ENCODE data around the gene BTBD9.

The BTBD9 gene

DNA sequence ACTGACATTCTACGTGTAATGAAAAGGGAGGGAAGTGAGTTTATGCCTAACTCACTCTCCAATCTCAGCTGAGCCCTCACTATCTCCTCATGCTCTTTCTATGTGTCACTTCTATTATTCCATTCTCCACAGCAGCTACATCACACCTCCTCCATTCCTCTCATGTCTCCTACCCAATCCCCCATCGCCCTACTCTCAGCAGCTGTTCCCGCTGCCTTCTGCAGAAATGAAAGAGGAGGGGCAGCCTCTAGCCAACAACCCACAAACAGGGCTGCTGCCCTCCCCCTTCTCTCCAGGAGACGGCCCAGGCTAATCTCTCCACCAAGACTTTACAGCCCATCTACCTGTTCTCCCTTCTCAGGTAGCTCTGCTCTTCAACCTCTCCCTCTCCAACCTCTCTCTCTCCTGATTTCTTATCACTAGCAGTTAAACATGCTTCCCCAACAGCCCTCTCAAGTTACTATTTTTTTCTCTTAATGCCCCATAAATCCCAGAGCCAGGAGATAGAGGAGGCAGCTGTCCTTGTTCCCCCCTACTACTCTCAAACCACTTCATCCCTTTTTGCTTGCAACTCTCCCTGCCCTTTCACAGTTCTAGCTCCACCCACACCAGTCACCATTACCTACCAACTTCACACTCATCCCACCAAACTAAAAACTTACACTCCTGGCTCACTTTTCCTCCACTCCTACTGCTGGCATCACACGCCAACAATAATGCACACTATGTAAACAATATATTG lies 136.5 kb downstream of the BTBD9 start:
- no peak for DNase-seq

DNA sequence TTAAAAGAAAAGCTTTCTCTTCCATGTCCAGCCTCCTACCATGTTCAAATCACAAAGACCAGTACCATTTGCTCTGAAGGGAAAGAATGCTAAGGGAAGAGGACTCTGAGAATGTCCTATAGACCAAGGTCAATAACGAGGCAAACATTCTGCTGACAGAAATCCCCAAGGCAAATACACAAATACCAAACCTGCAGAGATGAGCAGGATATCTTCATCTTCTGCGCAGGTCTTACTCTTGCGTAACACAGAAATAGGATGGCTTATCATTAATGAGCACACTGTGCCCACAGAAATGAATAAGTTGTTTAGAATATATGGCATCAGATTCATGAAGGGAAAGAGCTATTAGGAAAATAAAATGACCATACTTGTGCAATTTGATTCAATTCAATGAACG lies 137.3 kb downstream of the BTBD9 start:
- no peak for DNase-seq

DNA sequence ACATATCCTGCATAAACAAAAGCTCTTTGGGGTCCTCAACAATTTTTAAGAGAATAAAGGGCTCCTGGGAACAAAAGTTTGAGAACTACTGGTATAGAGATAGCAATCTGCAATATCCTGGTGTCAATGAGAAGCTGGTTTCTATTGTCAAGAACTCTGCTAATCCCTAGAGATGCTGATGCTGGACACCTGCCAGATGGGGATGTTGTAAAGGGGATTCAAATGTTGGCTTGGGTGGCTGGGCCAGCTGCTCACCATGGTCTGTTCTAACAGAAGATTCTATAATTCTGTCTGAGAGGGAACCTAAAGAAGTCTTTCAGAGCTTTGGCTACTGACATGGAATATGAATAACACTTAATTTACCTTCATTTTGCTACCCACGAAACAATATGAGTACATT lies 137.8 kb downstream of the BTBD9 start:
- DNase-seq, result no peak

DNA sequence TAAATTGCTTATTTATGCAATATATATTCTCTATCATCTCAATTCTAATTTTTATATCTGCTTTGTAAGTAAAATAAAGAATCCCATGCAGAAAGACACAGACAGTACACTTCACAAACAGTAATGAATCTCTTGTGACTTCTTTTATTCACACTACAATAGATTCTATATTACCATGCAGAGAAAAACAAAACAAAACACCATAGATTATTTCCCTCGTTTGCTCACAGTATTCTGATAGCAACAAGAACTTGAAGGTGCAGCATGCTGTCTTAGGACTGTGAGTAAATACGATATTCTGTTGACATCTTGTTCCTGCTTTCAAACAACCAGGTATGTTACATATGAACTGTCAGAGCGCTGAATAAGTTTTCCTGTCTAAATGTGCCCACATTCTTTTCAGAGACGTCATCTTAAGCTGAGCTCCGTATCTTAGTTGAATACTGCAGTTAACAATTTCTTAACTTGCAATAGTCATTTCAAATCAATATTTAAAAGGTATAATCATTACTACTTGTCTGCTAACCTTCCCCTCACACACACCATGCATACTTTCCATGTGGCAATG lies 140.1 kb downstream of the BTBD9 start:
- DNase-seq, result no peak

DNA sequence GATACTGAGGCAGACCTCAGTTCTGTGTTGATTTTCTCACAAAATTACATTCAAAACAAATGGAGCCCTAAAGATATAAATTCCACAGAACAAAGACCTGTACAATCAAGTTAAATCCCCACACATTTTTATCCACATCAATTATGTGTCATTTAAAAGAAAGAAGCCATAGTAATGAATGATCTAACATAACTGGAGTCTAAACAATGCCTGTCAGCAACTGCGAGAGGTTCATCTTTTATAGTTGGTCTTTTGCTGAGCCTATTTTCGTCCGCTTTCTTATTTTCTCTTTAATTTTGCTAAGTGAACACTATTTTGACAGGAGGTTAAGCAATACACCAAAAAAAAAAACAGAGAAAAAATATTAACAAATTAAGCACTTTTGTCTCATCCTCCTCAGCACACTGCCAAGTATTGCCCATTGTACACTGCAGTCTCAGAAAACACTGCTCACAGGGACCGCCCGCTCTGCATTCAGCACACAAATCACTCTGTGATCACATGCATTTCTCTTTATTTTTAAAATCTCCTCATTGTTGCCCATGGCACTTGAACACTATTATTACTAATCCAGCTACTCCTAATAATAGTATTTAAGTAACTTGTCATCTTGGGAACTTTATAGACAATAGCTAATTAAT lies 140.8 kb downstream of the BTBD9 start:
- no peak for DNase-seq

DNA sequence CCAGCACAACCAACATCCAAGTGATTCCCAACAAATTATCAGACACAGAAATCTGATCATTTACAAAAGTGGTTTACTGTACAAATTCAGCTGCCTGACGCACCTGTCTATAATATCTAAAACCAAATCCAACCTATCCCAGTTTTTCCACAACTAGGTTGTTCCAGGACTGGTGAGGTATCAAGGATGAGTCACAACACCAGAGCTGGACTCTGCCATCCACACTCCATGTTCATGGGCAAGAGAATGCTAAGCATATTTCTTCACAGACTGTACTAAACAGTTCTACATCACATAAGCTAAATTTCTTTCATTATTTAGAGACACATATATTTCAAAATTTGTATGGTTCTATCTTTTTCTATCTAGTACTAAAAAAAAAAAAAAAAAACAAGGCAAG lies 141.6 kb downstream of the BTBD9 start:
- no peak for DNase-seq

DNA sequence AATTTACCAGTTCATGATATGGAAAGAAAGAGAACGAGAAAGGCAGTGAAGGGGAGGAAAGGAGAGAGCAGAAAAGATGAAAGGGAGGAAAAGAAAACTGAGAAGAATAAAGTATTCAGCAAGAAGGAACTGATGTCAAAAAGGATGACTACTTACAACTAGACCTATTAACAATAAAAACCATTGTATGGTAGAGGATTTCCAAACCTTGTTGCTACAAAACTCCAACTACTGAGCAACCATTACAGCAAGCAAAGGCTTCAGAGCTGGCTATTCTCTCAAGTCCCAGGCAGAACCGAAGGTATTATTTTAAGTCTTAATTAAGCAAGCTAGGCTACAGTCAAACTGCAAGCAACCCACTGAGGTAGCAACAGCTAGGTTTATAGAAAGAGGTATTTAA lies 142.2 kb downstream of the BTBD9 start:
- no peak for DNase-seq

DNA sequence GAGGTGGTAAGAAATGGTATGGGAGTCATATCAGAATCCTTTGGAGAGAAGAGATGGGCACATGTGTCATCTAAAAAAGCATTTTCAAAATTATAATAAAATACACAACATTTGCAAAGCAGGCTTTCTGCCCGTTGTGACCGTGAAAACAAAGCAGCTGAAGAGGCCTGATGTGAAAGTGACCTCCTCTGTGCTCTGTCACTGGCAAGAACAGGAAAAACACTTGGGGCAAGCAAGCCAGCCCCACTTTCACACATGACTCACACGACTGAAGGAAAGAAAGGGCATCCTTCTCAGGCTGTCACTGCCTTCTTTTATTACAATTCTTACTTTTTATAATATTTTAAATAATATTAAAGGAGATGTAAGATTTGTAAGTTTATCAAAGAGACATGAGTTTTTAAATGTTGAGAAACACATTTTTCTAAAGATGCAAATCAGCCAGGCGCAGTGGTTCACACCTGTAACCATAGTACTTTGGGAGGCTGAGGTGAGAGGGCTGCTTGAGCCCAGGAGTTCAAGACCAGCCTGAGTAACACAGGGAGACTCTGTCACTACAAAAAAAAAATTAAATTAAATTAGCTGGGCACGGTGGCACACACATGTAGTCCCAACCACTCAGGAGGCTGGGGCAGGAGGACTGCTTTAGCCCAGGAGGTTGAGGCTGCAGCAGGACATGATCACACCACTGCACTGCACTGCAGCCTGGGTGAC lies 143.7 kb downstream of the BTBD9 start:
- DNase-seq, result no peak

DNA sequence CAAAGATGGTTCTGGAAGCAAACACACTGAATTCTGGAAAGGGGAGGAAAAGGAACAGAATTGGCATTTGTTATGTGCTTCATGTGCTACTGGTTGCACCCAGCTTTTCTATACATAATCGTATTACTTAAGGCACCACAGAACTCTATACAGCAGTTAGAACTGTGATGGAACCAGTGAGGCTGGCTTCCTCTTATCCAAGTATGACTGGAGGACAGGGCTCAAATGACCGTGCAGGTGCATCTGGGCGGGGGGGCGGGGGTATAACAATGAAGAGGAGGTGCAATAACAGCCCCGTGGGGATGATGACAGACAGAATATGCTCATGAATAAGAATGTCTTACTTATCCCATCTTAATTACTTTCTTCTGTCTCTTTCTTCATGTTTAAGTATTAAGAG lies 144.2 kb downstream of the BTBD9 start:
- no peak for DNase-seq

DNA sequence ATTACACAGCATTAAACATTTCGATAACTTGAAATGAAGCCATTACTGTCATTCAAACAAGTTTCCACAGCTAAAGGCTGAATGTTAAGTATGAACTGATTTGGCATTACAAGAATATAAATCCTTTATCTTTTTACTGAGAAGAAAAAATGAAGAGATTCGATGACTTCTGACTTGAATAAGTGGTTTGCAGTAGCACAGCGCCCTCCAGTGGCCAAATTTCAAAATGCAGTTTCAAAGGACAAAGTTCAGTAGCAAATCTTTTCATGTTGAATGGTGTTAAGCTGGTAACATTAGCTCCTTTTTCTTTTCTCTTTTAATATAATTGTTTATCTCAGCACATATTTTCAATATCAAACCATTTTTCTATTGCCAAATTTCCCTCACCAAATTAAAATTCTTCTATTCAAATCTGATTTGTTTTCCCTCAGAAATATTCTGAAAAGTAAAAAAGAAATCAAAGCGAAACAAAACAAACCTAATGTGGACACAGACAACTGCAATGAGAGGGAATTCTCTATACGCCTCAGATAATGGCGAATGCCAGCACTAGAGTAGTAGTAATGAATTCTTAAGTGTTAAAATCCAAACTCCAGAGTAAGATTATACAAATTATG lies 145.7 kb downstream of the BTBD9 start:
- peak; percentile 57 to 73 for DNase-seq

DNA sequence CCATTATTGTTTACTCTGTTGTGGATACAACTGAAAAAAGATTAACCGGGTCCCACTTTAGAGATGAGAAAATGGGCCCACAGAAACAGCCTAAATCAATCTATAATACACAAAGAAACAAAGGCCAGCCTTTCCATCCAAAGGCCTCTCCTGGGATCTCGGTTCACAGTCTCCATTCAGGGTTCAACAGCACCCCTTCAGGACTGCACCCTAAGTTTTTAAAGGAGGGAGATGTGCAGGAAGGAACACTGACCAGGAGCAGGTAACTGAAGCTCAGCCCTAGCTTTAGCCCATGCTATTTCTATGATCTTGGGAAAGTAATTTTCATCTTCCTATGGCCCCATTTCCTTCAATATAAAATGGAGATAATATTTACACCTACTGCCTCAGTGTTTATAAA lies 147.7 kb downstream of the BTBD9 start:
- DNase-seq, result no peak

DNA sequence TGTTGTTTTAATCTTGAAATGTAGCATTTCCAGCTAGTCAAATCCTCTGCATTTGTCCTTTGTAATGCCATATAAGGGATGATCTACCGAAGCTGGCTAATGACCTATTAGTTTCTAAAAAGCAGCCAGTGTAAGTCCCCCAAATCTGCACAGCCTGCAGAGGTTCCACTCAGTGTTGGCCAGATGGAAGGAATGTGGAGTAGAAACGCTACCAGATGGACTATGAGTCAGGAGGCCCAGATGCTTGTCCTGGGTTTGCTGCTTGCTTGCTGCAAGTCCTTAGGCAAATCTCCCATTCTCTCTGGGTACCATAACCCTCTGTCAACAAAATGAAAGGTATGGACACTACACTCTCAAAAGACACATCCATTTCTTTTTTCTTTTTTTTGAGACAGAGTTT lies 149.8 kb downstream of the BTBD9 start:
- no peak for DNase-seq

DNA sequence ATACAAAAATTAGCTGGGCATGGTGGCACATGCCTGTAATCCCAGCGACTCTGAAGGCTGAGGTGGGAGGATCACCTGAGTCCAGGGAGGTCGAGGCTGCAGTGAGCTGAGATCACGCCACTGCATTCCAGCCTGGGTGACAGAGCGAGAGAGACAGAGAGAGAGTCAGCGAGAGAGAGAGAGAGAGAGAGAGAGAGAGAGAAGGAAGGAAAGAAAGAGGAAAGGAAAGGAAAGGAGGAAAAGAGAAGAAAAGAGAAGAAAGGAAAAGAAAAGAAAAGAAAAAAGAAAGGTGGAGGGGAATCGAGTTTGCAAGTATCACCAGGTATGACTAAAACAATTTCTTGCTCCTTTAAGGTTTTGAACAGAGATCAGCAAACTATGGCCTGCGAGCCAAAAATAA lies 152.3 kb downstream of the BTBD9 start:
- no peak for DNase-seq

DNA sequence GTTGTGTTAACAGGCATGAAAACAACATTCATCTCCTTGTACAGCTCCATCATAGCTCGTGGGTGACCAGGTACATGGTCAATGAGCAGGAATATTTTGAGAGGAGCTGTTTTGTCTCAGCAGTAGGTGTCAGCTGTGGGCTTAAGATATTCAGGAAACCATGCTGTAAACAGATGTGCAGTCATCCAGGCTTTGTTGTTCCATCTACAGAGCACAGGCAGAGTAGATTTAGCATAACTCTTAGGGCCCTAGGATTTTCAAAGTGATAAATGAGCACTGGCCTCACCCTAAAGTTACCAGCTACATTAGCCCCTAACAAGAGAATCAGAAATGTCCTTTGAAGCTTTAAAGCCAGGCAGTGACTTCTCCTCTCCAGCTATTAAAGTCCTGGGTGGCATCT lies 154.2 kb downstream of the BTBD9 start:
- no peak for DNase-seq

DNA sequence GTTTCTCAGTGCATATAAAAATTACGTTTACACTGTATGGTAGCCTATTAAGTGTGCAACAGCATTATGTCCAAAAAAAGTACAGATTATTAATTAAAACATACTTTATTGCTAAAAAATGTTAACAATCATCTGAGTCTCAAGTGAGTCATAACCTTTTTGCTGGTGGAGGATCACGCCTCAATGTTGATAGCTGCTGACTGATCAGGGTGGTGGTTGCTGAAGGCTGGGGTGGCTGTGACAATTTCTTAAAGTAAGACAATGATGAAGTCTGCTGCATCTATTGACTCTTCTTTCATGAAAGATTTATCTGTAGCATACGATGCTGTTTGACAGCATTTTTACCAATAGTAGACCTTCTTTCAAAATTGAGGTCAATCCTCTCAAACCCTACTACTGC lies 155.1 kb downstream of the BTBD9 start:
- DNase-seq, result no peak

DNA sequence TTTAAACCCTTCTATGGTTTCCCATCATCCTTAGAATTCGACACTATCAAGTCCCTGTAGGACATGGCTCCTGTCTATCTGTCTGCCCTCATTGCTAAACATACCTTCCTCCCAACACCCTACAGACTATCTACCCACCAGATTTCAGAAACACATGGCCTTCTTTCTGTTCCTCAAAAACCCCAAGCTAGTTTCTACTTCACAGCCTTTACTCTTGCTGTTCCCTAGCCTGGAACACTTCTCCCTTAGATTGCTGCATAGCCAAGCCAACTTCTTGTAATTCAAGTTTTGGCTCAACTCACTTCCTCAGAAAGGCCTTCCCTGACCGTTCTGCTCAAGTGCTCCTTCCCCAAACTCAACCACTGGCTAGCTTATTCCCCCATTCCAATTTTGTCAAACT lies 156.2 kb downstream of the BTBD9 start:
- DNase-seq, result no peak

DNA sequence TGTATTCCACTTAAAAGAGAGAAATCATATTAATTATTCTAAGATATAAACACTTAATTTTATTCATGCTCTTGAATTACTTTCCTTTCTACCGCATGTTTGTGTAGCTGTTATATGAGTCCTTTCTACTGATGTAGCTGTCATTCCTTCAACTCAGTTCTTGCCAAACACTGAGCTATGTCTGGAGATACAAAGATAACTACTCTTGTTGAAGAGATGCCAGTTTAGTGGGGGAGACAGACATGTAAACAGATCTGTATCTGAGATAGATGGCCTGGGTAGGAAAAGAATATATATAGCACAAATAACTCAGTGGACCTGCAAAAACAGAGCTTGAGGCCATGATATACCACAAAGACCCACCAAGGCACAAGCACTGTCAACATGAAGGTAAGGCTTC lies 157.3 kb downstream of the BTBD9 start:
- DNase-seq, result no peak

DNA sequence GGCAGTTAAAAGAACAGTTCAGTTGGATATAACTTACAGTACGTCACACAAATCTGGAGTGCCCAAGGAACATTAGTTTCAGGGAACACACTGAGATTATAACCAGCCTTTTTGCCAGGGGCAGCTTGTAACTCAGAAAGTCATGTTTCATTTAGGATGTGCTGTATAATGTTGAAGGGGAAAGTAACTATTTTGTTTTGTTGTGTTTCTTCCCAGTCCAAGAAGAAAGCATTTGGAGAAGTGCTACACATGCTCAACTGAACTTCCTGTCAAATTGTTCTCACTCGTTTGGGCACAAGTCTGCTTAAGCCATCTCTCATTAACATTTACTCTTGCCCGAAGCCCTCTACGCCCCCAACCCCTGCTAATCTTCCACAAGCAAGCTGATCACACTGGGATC lies 157.9 kb downstream of the BTBD9 start:
- no peak for DNase-seq

DNA sequence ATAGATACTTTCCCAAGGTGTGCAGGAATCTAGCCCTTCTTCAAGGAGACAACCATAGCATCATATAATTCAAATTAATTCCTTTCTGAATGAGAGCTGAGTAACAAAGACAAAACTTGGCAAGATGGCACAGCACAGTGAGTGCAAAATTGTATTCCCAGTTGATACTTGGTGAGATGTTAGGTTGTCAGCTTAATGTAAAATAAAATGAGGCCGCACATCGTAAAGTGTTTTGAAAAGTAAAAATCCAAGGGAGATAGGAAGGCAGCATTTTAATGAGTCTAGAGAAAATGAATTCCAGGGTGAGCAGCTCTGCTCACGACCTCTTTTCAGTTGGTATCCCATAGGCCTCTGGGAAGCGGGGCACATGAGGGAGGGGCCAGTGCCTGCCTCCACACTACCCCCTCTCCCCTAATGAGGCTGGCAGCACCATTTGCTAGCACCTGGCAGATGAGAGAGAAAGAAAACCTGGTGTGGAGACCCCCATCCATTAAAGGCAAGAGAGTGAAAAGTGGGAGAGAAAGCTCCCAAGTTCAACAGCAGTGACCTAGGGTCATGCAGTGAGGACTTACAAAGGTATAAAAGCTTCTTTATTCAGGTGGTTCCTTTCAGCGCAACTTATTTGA lies 158.4 kb downstream of the BTBD9 start:
- no peak for DNase-seq

DNA sequence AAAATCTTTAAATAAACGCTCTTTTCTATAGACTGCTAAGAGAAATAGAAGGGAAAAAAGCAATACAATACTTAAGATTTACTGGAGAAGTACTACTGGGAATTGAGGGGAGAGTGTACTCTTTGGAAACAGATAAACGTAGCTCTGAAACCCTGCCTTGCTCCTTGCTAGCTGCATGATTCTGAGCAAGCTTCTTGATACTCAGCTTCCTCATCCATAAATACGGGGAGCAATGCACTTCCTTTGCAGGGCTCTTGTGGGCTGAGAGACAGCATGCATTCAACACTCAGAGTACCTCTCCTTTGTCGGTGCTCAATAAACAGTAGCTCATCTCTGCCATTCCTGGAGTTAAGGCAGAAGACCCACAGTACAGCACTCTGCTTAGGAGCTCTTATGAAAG lies 159.7 kb downstream of the BTBD9 start:
- DNase-seq, result no peak

DNA sequence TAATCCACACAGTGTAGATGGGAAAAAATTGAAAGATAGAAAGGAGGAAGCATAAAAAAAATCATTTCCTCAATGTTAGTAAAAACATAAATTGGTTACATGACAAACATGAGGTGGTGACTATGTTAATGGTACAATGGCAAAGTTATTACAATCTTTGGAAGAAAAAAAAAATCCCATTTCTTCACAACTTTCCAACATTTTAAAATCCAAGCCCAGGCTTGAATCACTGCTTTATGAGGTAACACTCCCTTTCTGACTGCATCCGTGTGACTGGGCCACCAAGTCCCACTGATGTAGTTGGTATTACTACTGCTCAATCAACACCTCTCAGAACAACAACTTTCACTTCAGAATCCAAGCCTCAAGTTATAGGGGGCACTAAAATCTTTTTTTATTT lies 160.4 kb downstream of the BTBD9 start:
- no peak for DNase-seq

DNA sequence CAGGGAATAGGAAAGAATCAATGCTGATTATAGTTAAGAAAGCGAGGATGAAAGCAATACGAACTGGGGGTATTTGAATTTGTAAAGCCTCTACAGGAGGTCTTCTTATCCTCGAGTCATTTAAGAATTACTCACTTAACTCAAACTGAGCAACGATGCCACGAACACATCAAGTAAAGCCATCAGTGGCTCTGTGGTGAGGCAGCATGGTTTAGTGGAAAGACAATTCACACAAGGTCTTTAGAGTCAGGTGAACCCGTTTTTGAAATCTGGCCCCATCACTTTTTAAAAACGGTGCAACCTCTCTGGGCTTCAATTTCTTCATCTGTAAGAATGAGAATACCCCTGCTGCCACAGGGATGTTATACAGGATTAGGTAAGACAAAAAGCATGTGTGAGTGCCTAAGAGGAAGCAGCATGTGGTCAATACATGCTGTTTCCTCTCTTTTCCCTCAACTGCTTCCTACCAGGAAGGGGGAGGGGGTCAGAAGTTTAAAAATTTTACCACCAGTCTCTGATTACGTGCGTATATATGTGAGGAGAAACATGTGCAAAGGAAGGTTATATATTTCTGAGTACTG lies 162.0 kb downstream of the BTBD9 start:
- DNase-seq, result no peak

DNA sequence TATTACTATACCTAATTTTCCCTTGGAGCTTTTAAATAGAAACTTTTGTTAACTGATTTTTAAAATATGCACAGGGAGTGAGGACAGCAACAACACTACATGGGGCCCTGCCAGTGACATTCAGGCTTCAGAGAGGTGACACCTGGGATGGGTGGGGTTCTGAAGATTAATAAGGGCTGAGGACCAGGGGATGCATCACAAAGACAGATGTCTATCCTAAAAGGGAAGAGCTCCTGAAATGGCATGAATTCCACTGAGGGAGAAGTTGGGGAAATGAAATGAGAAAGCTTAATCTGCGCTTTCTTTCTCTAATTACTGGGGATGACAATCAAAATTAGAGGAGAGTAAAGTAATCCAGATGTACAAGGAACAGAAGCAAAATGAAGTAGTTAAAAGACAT lies 162.8 kb downstream of the BTBD9 start:
- DNase-seq, result no peak

Data from stimulated activated CD4-positive, alpha-beta T cell treated with anti-CD3 and anti-CD28 coated beads, Interleukin-4, amount 100 ng/mL, for 4 hours (primary cell).